ENCODE results near the gene HSF4.
A peak's percentile ranks its signal among the peaks of the same experiment; 100 is the strongest.

Gene HSF4

GRCh38 chr16:67186550-67186950, 22.0 kb downstream of the HSF4 start:
- DNase-seq, result no peak

- DNase-seq, result no peak
Observed at GRCh38 chr16:67187175-67187890, 22.8 kb downstream of the HSF4 start.

- no peak for DNase-seq
Observed at GRCh38 chr16:67188323-67188722, 23.8 kb downstream of the HSF4 start.

- no peak for DNase-seq
Observed at GRCh38 chr16:67188798-67189197, 24.3 kb downstream of the HSF4 start.

- no peak for DNase-seq
Observed at GRCh38 chr16:67190041-67190440, 25.5 kb downstream of the HSF4 start, which contains the start of gene EXOC3L1. Gene EXOC3L1 (minus strand): TSS chr16:67190136. CDS start chr16:67189676, 460 bp downstream.

- DNase-seq, result no peak
Observed at GRCh38 chr16:67190448-67191399, 26.2 kb downstream of the HSF4 start.

- DNase-seq, result no peak
Observed at GRCh38 chr16:67191411-67191994, 27.0 kb downstream of the HSF4 start.

GRCh38 chr16:67191995-67192681, 27.6 kb downstream of the HSF4 start, which contains the start of gene E2F4:
Gene E2F4 (plus strand): TSS chr16:67192155. CDS start chr16:67192228, 73 bp downstream.
- peak; percentile 77 for DNase-seq

GRCh38 chr16:67192781-67193361, 28.3 kb downstream of the HSF4 start:
- DNase-seq, result no peak

- DNase-seq, result no peak
Observed at GRCh38 chr16:67193536-67193935, 29.0 kb downstream of the HSF4 start.

GRCh38 chr16:67194260-67194659, 29.7 kb downstream of the HSF4 start:
- DNase-seq, result no peak

GRCh38 chr16:67195676-67196075, 31.1 kb downstream of the HSF4 start:
- DNase-seq, result no peak

- DNase-seq, result no peak
Observed at GRCh38 chr16:67196881-67197280, 32.3 kb downstream of the HSF4 start.

- DNase-seq, result no peak
Observed at GRCh38 chr16:67197704-67198103, 33.2 kb downstream of the HSF4 start.

GRCh38 chr16:67198238-67198734, 33.7 kb downstream of the HSF4 start:
- DNase-seq, result no peak

GRCh38 chr16:67199011-67199807, 34.7 kb downstream of the HSF4 start, which contains the start of gene ELMO3:
Gene ELMO3 (plus strand): TSS chr16:67199131. CDS start chr16:67199327, 196 bp downstream.
- no peak for DNase-seq

GRCh38 chr16:67199808-67200198, 35.3 kb downstream of the HSF4 start:
- no peak for DNase-seq

GRCh38 chr16:67200491-67200890, 35.9 kb downstream of the HSF4 start:
- no peak for DNase-seq

- no peak for DNase-seq
Observed at GRCh38 chr16:67201411-67202345, 37.1 kb downstream of the HSF4 start.

- DNase-seq, result no peak
Observed at GRCh38 chr16:67202426-67202825, 37.9 kb downstream of the HSF4 start.
